Osteoblast (primary cell): ENCODE data around the gene TGFBI. TPM values are rescaled to one million over a fixed set of nuclear protein-coding genes. Genes with fewer than 3 reads are reported as not detected.

Experiments used
- DNase-seq: peaks from one replicate; pipeline ENCODE4 v3.0.0; 2011; ENCODE audit warnings: low spot score, mixed read lengths; ENCODE audit not compliant: insufficient read length; ENCODE audit errors: missing footprints
- H2AFZ ChIP-seq: 2 replicates; pipeline ENCODE4 v1.6.0; 2011; ENCODE audit warnings: mild to moderate bottlenecking, low read length
- H3K27ac ChIP-seq: 2 replicates; pipeline ENCODE4 v1.5.1; 2011; ENCODE audit warnings: mild to moderate bottlenecking, low read depth, low read length, moderate library complexity
- H3K27me3 ChIP-seq: 2 replicates; pipeline ENCODE4 v1.6.0; 2012; ENCODE audit warnings: mild to moderate bottlenecking, control low read depth, inconsistent platforms, low read length, moderate library complexity; ENCODE audit not compliant: insufficient read depth
- H3K36me3 ChIP-seq: 2 replicates; pipeline ENCODE4 v1.5.1; 2011; ENCODE audit warnings: mild to moderate bottlenecking, low read length, control low read depth, moderate library complexity; ENCODE audit not compliant: insufficient read depth
- H3K4me1 ChIP-seq: 2 replicates; pipeline ENCODE4 v1.5.1; 2011; ENCODE audit warnings: mild to moderate bottlenecking, low read length, control low read depth, moderate library complexity; ENCODE audit not compliant: insufficient read depth
- H3K4me2 ChIP-seq: 2 replicates; pipeline ENCODE4 v1.6.0; 2011; ENCODE audit warnings: mild to moderate bottlenecking, low read length; ENCODE audit not compliant: insufficient read depth
- H3K4me3 ChIP-seq: fragments of 200-600 bp; sonication (generic); 3 replicates; pipeline ENCODE4 v1.5.1; 2012; ENCODE audit warnings: mild to moderate bottlenecking, low read length, inconsistent platforms; ENCODE audit not compliant: insufficient read depth
- H3K79me2 ChIP-seq: 2 replicates; pipeline ENCODE4 v1.6.0; 2012; ENCODE audit warnings: mild to moderate bottlenecking, low read length, control low read depth, inconsistent platforms; ENCODE audit not compliant: insufficient read depth
- H3K9me3 ChIP-seq: 2 replicates; pipeline ENCODE4 v1.5.1; 2011; ENCODE audit warnings: low read depth, low read length, control low read depth
- H4K20me1 ChIP-seq: 2 replicates; pipeline ENCODE4 v1.6.0; 2012; ENCODE audit warnings: mild to moderate bottlenecking, low read length, control low read depth; ENCODE audit not compliant: insufficient read depth
- total RNA-seq: library from RNA; depleted of rRNA; stranded (reverse); fragments of >200 nt; gene quantifications from 2 replicates; pipeline ENCODE4 v1.2.3, GENCODE V29; 2012
- TF ChIP-seq, protein P1 (sequence below): IDR thresholded peaks from 2 replicates; pipeline ENCODE4 v1.5.1; 2011; ENCODE audit warnings: mild to moderate bottlenecking, low read depth, low read length, moderate library complexity; ENCODE audit errors: extremely low read depth

The TGFBI gene
- total RNA-seq, 1 donor, result 1,700 TPM

DNA sequence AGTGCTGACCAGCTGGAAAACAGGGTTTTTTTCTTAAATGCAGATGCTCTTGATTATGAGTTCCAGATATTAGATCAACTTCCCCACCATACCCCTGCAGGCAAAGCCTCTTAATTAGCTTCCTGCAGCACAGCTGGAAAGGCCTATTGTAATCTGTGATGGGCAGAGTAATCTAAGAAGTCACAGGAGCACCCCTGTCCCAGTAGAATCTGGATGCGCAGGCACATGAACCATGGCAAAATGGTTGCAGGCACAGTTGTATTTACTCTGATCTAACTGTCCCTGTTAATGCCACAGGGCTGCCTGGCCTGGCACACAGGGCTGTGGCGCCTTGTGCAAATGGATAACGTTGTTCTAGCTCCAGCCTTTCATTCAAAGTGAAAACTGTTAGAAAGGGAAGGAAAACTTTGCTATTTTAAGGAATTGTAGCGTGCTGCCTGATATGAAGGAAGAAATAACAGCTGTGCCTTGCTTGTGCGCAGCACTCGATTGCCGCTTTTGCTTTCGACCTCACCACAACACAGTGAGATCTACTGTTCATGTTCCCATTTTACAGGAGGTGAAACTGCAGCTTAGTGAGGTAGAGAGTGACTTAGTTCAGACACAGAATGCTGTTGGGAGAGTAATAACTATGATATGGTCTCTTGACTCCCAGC, 2.3 kb downstream of the TGFBI start:
- Histone ChIP-seq H3K27me3 (no peaks in the 10 kb centered on the region), H4K20me1 (peaks cover 22% of the 10 kb centered on the region), H3K4me1 (peaks cover 69% of the 10 kb centered on the region), H3K4me2 (peak overlapping the region; percentile 94), H3K36me3 (peaks cover 42% of the 10 kb centered on the region), H2AFZ (no peak overlapping the region), H3K79me2 (peaks cover 53% of the 10 kb centered on the region), H3K4me3 (peak overlapping the region; percentile 80), H3K27ac (peak overlapping the region; percentile 95), H3K9me3 (no peaks in the 10 kb centered on the region)
- TF ChIP-seq, protein P1, sequence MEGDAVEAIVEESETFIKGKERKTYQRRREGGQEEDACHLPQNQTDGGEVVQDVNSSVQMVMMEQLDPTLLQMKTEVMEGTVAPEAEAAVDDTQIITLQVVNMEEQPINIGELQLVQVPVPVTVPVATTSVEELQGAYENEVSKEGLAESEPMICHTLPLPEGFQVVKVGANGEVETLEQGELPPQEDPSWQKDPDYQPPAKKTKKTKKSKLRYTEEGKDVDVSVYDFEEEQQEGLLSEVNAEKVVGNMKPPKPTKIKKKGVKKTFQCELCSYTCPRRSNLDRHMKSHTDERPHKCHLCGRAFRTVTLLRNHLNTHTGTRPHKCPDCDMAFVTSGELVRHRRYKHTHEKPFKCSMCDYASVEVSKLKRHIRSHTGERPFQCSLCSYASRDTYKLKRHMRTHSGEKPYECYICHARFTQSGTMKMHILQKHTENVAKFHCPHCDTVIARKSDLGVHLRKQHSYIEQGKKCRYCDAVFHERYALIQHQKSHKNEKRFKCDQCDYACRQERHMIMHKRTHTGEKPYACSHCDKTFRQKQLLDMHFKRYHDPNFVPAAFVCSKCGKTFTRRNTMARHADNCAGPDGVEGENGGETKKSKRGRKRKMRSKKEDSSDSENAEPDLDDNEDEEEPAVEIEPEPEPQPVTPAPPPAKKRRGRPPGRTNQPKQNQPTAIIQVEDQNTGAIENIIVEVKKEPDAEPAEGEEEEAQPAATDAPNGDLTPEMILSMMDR, result no peak
- DNase-seq, result no peak

DNA sequence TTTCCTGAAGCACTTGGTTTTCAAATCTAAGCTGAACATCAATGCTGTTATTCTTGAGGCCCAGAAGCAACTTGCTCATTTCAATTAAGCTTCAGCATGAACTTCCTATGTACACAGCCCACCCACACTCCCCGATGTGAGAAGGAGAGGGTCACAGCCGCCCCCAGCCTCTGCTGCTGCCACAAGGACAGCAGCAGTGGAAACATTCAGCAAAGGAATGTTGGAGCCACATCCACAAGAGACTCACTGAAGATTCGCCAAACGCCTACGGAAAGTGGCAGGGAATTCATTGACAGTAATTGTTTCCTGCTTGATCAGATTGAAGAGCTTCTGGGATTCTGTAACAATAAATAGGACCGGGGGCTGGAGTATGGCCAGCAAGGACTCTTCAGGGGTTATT, 2.9 kb downstream of the TGFBI start:
- no peak for DNase-seq
- Histone ChIP-seq H3K4me2 (peak overlapping the region; percentile 94), H3K27ac (peak overlapping the region; percentile 95), H3K79me2 (peaks cover 56% of the 10 kb centered on the region), H3K4me1 (peaks cover 69% of the 10 kb centered on the region), H3K9me3 (no peaks in the 10 kb centered on the region), H3K27me3 (no peaks in the 10 kb centered on the region), H3K36me3 (peaks cover 48% of the 10 kb centered on the region), H2AFZ (no peak overlapping the region), H4K20me1 (peaks cover 22% of the 10 kb centered on the region), H3K4me3 (peak overlapping the region; percentile 80)
- TF ChIP-seq, protein P1, result no peak

DNA sequence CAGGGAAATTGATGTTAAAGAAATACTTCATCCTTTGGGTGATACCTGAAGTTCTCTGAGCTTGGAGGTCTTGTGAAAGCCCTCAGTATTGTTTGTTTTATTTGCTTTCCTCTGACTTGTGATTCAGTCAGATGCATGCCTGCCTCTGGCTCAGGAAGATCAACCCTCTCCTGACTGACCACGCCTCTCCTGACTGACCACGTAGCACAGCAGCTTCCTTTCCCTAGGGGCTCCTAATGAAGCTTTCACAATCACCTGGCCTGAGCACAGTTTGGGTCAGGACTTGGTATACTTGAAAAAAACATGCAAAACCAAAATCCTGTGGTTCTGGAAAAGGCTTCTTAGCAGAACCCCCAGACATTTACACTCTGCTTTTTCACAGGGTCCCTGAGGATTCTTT, 3.8 kb downstream of the TGFBI start:
- peak overlapping the region; percentile 95 for H3K27ac ChIP-seq
- no peak overlapping the region for H2AFZ ChIP-seq
- peaks cover 56% of the 10 kb centered on the region for H3K79me2 ChIP-seq
- H4K20me1 ChIP-seq, result peaks cover 22% of the 10 kb centered on the region
- peaks cover 69% of the 10 kb centered on the region for H3K4me1 ChIP-seq
- no peaks in the 10 kb centered on the region for H3K9me3 ChIP-seq
- no peaks in the 10 kb centered on the region for H3K27me3 ChIP-seq
- H3K36me3 ChIP-seq, result peaks cover 57% of the 10 kb centered on the region
- DNase-seq, result peak; percentile 90
- TF ChIP-seq, protein P1, result no peak
- H3K4me2 ChIP-seq, result peak overlapping the region; percentile 94
- no peak overlapping the region for H3K4me3 ChIP-seq

DNA sequence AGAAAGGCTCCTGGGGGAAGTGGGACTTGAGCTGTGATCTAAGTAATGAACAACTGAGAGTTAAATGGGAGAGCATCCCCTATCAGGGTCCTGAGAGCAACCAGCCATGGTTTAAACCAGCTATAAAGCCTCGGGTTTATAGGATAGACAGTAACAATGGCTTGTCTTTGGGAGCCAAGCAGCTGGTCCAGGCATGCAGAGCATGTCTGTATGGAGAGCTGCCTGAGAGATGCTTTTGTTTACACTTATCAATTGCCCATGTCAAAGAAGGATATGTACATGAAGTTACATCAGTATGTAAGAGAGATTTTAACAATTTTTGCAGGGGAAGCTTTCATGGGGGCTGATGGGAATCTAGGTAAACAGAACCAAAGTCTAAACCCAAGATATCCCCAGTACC, 4.4 kb downstream of the TGFBI start:
- Histone ChIP-seq H3K4me2 (peak overlapping the region; percentile 28), H4K20me1 (peaks cover 22% of the 10 kb centered on the region), H3K79me2 (peaks cover 59% of the 10 kb centered on the region), H3K4me1 (peaks cover 67% of the 10 kb centered on the region), H3K36me3 (peaks cover 63% of the 10 kb centered on the region), H3K27ac (peak overlapping the region; percentile 95), H3K9me3 (no peaks in the 10 kb centered on the region), H2AFZ (no peak overlapping the region), H3K27me3 (no peaks in the 10 kb centered on the region), H3K4me3 (no peak overlapping the region)
- no peak for DNase-seq
- TF ChIP-seq, protein P1, result no peak
